Fibroblast of lung (primary cell): ENCODE measurements around the gene ZNF43. TPM values are rescaled to one million over a fixed set of nuclear protein-coding genes. Genes with fewer than 3 reads are reported as not detected.
"Not testable (repeated sequence)": the region's sequence is repeated elsewhere in the genome, so short reads cannot be mapped to it uniquely, and the experiment has no call there.

Source experiments
- DNase-seq, 2 donors: peaks; one replicate each; pipeline versions ENCODE4 v3.0.0 to v3.0.0-alpha.2; 2010; ENCODE audit warnings: low read depth in 2 of 2
- H2AFZ ChIP-seq: 2 replicates; pipeline ENCODE4 v1.5.1; 2012; ENCODE audit warnings: low read length, control low read depth, inconsistent platforms
- H3K27ac ChIP-seq: 2 replicates; pipeline ENCODE4 v1.5.1; 2011; ENCODE audit warnings: low read length, control low read depth; ENCODE audit not compliant: insufficient read depth
- H3K27me3 ChIP-seq: 2 replicates; pipeline ENCODE4 v1.5.1; 2011; ENCODE audit warnings: mild to moderate bottlenecking, low read length; ENCODE audit not compliant: control insufficient read depth, insufficient read depth
- H3K36me3 ChIP-seq: 2 replicates; pipeline ENCODE4 v1.5.1; 2011; ENCODE audit warnings: low read length; ENCODE audit not compliant: control insufficient read depth, insufficient read depth
- H3K4me1 ChIP-seq: 2 replicates; pipeline ENCODE4 v1.5.1; 2011; ENCODE audit warnings: low read length; ENCODE audit not compliant: control insufficient read depth, insufficient read depth; ENCODE audit errors: extremely low read depth
- H3K4me2 ChIP-seq: 2 replicates; pipeline ENCODE4 v1.5.1; 2011; ENCODE audit warnings: low read length, control low read depth; ENCODE audit not compliant: insufficient read depth; ENCODE audit errors: extremely low read depth
- H3K4me3 ChIP-seq, 4 experiments: fragments of 200-600 bp in 1 of 4; sonication (generic) in 1 of 4; replicated peaks in 1 of 4; 2 replicates each; pipeline ENCODE4 v1.5.1; 2011 to 2016; ENCODE audit warnings: low read length in 4 of 4, low read depth in 3 of 4, mild to moderate bottlenecking in 3 of 4, control low read depth in 2 of 4, inconsistent platforms in 1 of 4, mixed read lengths in 1 of 4; ENCODE audit not compliant: insufficient read depth in 1 of 4; ENCODE audit errors: control extremely low read depth in 1 of 4
- H3K79me2 ChIP-seq: 2 replicates; pipeline ENCODE4 v1.5.1; 2012; ENCODE audit warnings: mild to moderate bottlenecking, low read length, inconsistent platforms; ENCODE audit not compliant: control insufficient read depth, insufficient read depth
- H3K9ac ChIP-seq: 2 replicates; pipeline ENCODE4 v1.5.1; 2011; ENCODE audit warnings: mild to moderate bottlenecking, low read length, control low read depth; ENCODE audit not compliant: insufficient read depth
- H3K9me3 ChIP-seq: 2 replicates; pipeline ENCODE4 v1.5.1; 2012; ENCODE audit warnings: low read depth, low read length; ENCODE audit not compliant: control insufficient read depth, insufficient read depth
- H4K20me1 ChIP-seq: 2 replicates; pipeline ENCODE4 v1.5.1; 2011; ENCODE audit warnings: low read length; ENCODE audit not compliant: control insufficient read depth, insufficient read depth; ENCODE audit errors: extremely low read depth
- CTCF ChIP-seq, 2 donors: IDR thresholded peaks in 1 of 2; conservative IDR thresholded peaks in 1 of 2; 1 replicate in 1 of 2; 2 replicates in 1 of 2; pipeline ENCODE4 v1.5.1; 2011 to 2012; ENCODE audit warnings: low read length in 2 of 2, control low read depth in 1 of 2, inconsistent platforms in 1 of 2, low read depth in 1 of 2, mild to moderate bottlenecking in 1 of 2
- EZH2 ChIP-seq: IDR thresholded peaks from 2 replicates; pipeline ENCODE4 v1.5.1; 2012; ENCODE audit warnings: low read length, control low read depth, mild to moderate bottlenecking; ENCODE audit errors: missing control alignments
- polyA plus RNA-seq, 2 donors: library from polyadenylated mRNA; depleted of rRNA in 1 of 2; stranded (reverse) in 1 of 2; unstranded in 1 of 2; fragments of >200 nt; gene quantifications; 2 replicates each; pipeline ENCODE4 v1.2.1, GENCODE V29; 2011 to 2012; ENCODE audit warnings: missing spikeins in 1 of 2
- total RNA-seq: library from RNA; depleted of rRNA; stranded (reverse); fragments of >200 nt; gene quantifications from 2 replicates; pipeline ENCODE4 v1.2.1, GENCODE V29; 2014

Gene ZNF43
- total and polyA plus RNA-seq, 2 donors (not counting 1 experiment from before 2014, with no cell fraction given): 4.3 to 4.7 TPM

GRCh38 chr19:21767065-21767800 lies 68.7 kb downstream of the ZNF43 start, which contains the start of gene ZNF100:
Gene ZNF100, minus strand, starts transcription at chr19:21767579. Its CDS starts 150 bp downstream, at chr19:21767429.
- no peaks in the 10 kb centered on the region for H3K36me3 ChIP-seq
- peak within 1 kb of the TSS; percentile 71 for H3K9ac ChIP-seq
- H3K27me3 ChIP-seq: no peaks in the 10 kb centered on the region

GRCh38 chr19:21766705-21767064 lies 69.3 kb downstream of the ZNF43 start:
- not testable (repeated sequence) for H3K4me1 ChIP-seq, H3K36me3 ChIP-seq, H3K79me2 ChIP-seq, H3K27me3 ChIP-seq, H4K20me1 ChIP-seq, H3K9me3 ChIP-seq
- H3K27ac ChIP-seq: peak overlapping the region; percentile 84
- peak overlapping the region; percentile 91 for H2AFZ ChIP-seq
- H3K4me3 ChIP-seq: peak overlapping the region; percentile 69 to 94 (median 75)
- peak in 1 of 2 donors; percentile 1 for DNase-seq
- H3K9ac ChIP-seq: peak overlapping the region; percentile 71
- H3K4me2 ChIP-seq: peak overlapping the region; percentile 74

More at GRCh38 chr19:21767065-21767800, 68.7 kb downstream of the ZNF43 start, which contains the start of gene ZNF100:
- peak within 1 kb of the TSS; percentile 91 for H2AFZ ChIP-seq
- H3K4me3 ChIP-seq: peak within 1 kb of the TSS; percentile 69 to 94 (median 75)
- no peaks in the 10 kb centered on the region for H4K20me1 ChIP-seq
- peak within 1 kb of the TSS; percentile 84 for H3K27ac ChIP-seq
- no peak for TF ChIP-seq EZH2
- no peak for TF ChIP-seq CTCF (conservative IDR thresholded peaks at IDR 0.05 in 1 of 2, IDR thresholded peaks at IDR 0.05 in 1 of 2; ENCODE audit: low read depth in 1 of 2, low read length in 2 of 2)
- no peaks in the 10 kb centered on the region for H3K9me3 ChIP-seq
- peak; percentile 90 to 92 for DNase-seq
- H3K4me2 ChIP-seq: peak within 1 kb of the TSS; percentile 74
- no peaks in the 10 kb centered on the region for H3K4me1 ChIP-seq
- peaks cover 6% of the 10 kb centered on the region for H3K79me2 ChIP-seq

- Histone ChIP-seq H3K4me2 (no peak overlapping the region), H3K79me2 (peaks cover 6% of the 10 kb centered on the region), H3K9me3 (no peaks in the 10 kb centered on the region), H2AFZ (no peak overlapping the region), H3K36me3 (no peaks in the 10 kb centered on the region), H3K27ac (no peak overlapping the region), H4K20me1 (no peaks in the 10 kb centered on the region), H3K9ac (no peak overlapping the region), H3K4me3 (no peak overlapping the region), H3K27me3 (no peaks in the 10 kb centered on the region), H3K4me1 (no peaks in the 10 kb centered on the region)
- TF ChIP-seq CTCF (conservative IDR thresholded peaks at IDR 0.05 in 1 of 2, IDR thresholded peaks at IDR 0.05 in 1 of 2; ENCODE audit: low read depth in 1 of 2, low read length in 2 of 2) (no peak), EZH2 (no peak)
- peak in 1 of 2 donors; percentile 1 for DNase-seq
Observed at GRCh38 chr19:21765151-21765550, 70.8 kb downstream of the ZNF43 start.

- not testable (repeated sequence) for H4K20me1 ChIP-seq, H3K9ac ChIP-seq, H3K4me2 ChIP-seq, H3K4me3 ChIP-seq, DNase-seq, H3K79me2 ChIP-seq, H3K27ac ChIP-seq, H3K36me3 ChIP-seq, H3K4me1 ChIP-seq, H3K27me3 ChIP-seq, H3K9me3 ChIP-seq, H2AFZ ChIP-seq
Observed at GRCh38 chr19:21761547-21761946, 74.4 kb downstream of the ZNF43 start.
